ENCODE measurements around the gene PRIMPOL. TPM values are rescaled to one million over a fixed set of nuclear protein-coding genes. Genes with fewer than 3 reads are reported as not detected.

Gene PRIMPOL
- total and polyA plus RNA-seq, 2 donors (not counting 1 experiment from before 2014, with no cell fraction given) = 11.5 to 22.3 TPM

- no peaks in the 10 kb centered on the region for H3K36me3 ChIP-seq (ENCODE audit: control insufficient read depth, insufficient read depth, low read length)
- no peaks in the 10 kb centered on the region for H3K9me3 ChIP-seq (ENCODE audit: control insufficient read depth, insufficient read depth, low read depth, low read length)
- peak; percentile 44 to 68 for DNase-seq (ENCODE audit: low read depth in 2 of 2)
- peaks cover 2% of the 10 kb centered on the region for H3K4me1 ChIP-seq (ENCODE audit: control insufficient read depth, extremely low read depth, insufficient read depth, low read length)
- peaks cover 24% of the 10 kb centered on the region for H3K79me2 ChIP-seq (ENCODE audit: control insufficient read depth, insufficient read depth, low read length)
- no peak overlapping the region for H3K4me2 ChIP-seq (ENCODE audit: extremely low read depth, insufficient read depth, low read length)
- TF ChIP-seq EZH2 (IDR thresholded peaks at IDR 0.05; ENCODE audit: low read length, missing control alignments) = no peak
- TF ChIP-seq CTCF (conservative IDR thresholded peaks at IDR 0.05 in 1 of 2, IDR thresholded peaks at IDR 0.05 in 1 of 2; ENCODE audit: low read depth in 1 of 2, low read length in 2 of 2) = no peak
- H3K27ac ChIP-seq (ENCODE audit: insufficient read depth, low read length) = no peak overlapping the region
- H2AFZ ChIP-seq (ENCODE audit: low read length) = no peak overlapping the region
- H3K9ac ChIP-seq (ENCODE audit: insufficient read depth, low read length) = no peak overlapping the region
- H3K4me3 ChIP-seq (replicated peaks in 1 of 4; ENCODE audit: control extremely low read depth in 1 of 4, insufficient read depth in 1 of 4, low read depth in 3 of 4, low read length in 4 of 4) = no peak overlapping the region
- no peaks in the 10 kb centered on the region for H4K20me1 ChIP-seq (ENCODE audit: control insufficient read depth, extremely low read depth, insufficient read depth, low read length)
- H3K27me3 ChIP-seq (ENCODE audit: control insufficient read depth, insufficient read depth, low read length) = no peaks in the 10 kb centered on the region
Observed at GRCh38 chr4:184728858-184729257, 79.3 kb downstream of the PRIMPOL start.

DNA sequence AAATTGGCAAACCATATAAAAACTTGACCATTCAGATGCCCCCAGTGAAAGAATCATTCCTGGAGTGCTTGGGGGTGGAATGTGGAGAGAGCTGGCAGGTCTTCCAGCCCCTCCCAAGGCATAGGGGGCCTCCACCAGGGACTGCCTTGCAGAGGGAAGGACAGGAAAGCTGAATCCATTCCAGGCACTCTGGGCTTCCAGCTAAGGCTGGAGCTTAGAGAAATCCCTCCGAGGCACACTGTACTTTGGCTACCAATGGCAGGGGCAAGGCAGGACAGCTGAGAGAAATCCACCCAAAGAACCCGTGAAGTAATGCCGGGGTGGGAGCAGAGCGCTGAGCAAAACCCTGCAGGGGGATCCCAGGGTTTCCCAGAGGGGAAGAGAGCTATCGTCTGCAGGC, 80.4 kb downstream of the PRIMPOL start:
- DNase-seq (ENCODE audit: low read depth in 2 of 2) = no peak
- peak overlapping the region; percentile 31 for H2AFZ ChIP-seq (ENCODE audit: low read length)
- no peak overlapping the region for H3K9ac ChIP-seq (ENCODE audit: insufficient read depth, low read length)
- H3K4me1 ChIP-seq (ENCODE audit: control insufficient read depth, extremely low read depth, insufficient read depth, low read length) = peaks cover 2% of the 10 kb centered on the region
- H4K20me1 ChIP-seq (ENCODE audit: control insufficient read depth, extremely low read depth, insufficient read depth, low read length) = no peaks in the 10 kb centered on the region
- no peaks in the 10 kb centered on the region for H3K9me3 ChIP-seq (ENCODE audit: control insufficient read depth, insufficient read depth, low read depth, low read length)
- H3K4me2 ChIP-seq (ENCODE audit: extremely low read depth, insufficient read depth, low read length) = no peak overlapping the region
- peaks cover 24% of the 10 kb centered on the region for H3K79me2 ChIP-seq (ENCODE audit: control insufficient read depth, insufficient read depth, low read length)
- no peak overlapping the region for H3K4me3 ChIP-seq (replicated peaks in 1 of 4; ENCODE audit: control extremely low read depth in 1 of 4, insufficient read depth in 1 of 4, low read depth in 3 of 4, low read length in 4 of 4)
- no peak overlapping the region for H3K27ac ChIP-seq (ENCODE audit: insufficient read depth, low read length)
- TF ChIP-seq CTCF (conservative IDR thresholded peaks at IDR 0.05 in 1 of 2, IDR thresholded peaks at IDR 0.05 in 1 of 2; ENCODE audit: low read depth in 1 of 2, low read length in 2 of 2) = no peak
- no peak for TF ChIP-seq EZH2 (IDR thresholded peaks at IDR 0.05; ENCODE audit: low read length, missing control alignments)
- no peaks in the 10 kb centered on the region for H3K27me3 ChIP-seq (ENCODE audit: control insufficient read depth, insufficient read depth, low read length)
- no peaks in the 10 kb centered on the region for H3K36me3 ChIP-seq (ENCODE audit: control insufficient read depth, insufficient read depth, low read length)

DNA sequence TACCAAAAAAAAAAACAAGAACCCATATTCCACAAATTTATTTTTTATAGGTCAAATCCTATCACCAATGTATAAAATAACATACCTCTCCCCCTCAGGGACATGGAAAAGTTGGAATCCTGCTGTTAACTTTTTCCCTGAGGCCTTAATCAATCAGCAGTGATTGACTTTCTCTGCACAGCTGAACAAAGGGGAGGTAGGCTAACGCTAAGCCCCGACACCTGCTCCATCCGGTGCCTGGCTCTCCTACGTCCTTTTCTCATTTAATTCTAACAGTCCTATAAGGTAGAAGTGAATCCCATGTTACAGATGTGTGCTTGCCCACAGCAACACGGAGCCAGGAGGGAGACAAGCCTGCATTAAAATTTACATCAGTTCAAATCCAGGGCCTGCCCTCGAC, 81.5 kb downstream of the PRIMPOL start:
- Histone ChIP-seq H3K4me3 (replicated peaks in 1 of 4; ENCODE audit: control extremely low read depth in 1 of 4, insufficient read depth in 1 of 4, low read depth in 3 of 4, low read length in 4 of 4) (no peak overlapping the region), H3K27ac (ENCODE audit: insufficient read depth, low read length) (no peak overlapping the region), H3K4me1 (ENCODE audit: control insufficient read depth, extremely low read depth, insufficient read depth, low read length) (peaks cover 2% of the 10 kb centered on the region), H2AFZ (ENCODE audit: low read length) (no peak overlapping the region), H4K20me1 (ENCODE audit: control insufficient read depth, extremely low read depth, insufficient read depth, low read length) (no peaks in the 10 kb centered on the region), H3K9me3 (ENCODE audit: control insufficient read depth, insufficient read depth, low read depth, low read length) (no peaks in the 10 kb centered on the region), H3K9ac (ENCODE audit: insufficient read depth, low read length) (no peak overlapping the region), H3K27me3 (ENCODE audit: control insufficient read depth, insufficient read depth, low read length) (no peaks in the 10 kb centered on the region), H3K4me2 (ENCODE audit: extremely low read depth, insufficient read depth, low read length) (no peak overlapping the region), H3K79me2 (ENCODE audit: control insufficient read depth, insufficient read depth, low read length) (peaks cover 24% of the 10 kb centered on the region), H3K36me3 (ENCODE audit: control insufficient read depth, insufficient read depth, low read length) (no peaks in the 10 kb centered on the region)
- TF ChIP-seq EZH2 (IDR thresholded peaks at IDR 0.05; ENCODE audit: low read length, missing control alignments) (no peak), CTCF (conservative IDR thresholded peaks at IDR 0.05 in 1 of 2, IDR thresholded peaks at IDR 0.05 in 1 of 2; ENCODE audit: low read depth in 1 of 2, low read length in 2 of 2) (no peak)
- no peak for DNase-seq (ENCODE audit: low read depth in 2 of 2)

All from fibroblast of lung (primary cell).